Measurements from ENCODE around the gene USP28. TPM values are rescaled to one million over a fixed set of nuclear protein-coding genes. Genes with fewer than 3 reads are reported as not detected.
A peak's percentile ranks its signal among the peaks of the same experiment; 100 is the strongest.
"Not testable (repeated sequence)": the region's sequence is repeated elsewhere in the genome, so short reads cannot be mapped to it uniquely, and the experiment has no call there.

The USP28 gene
- total and polyA plus RNA-seq, 3 donors from 2014 or later, result 23.2 to 39.9 (median 36.6) TPM

GRCh38 chr11:113802621-113803020 is 72.8 kb downstream of the USP28 start:
- no peaks in the 10 kb centered on the region for H3K27me3 ChIP-seq
- intact Hi-C loops (cut with DNase I; ENCODE audit: low total_unique reads), result no loop called here
- no peaks in the 10 kb centered on the region for H3K9me3 ChIP-seq
- no peak overlapping the region for H3K4me3 ChIP-seq
- no peak for TF ChIP-seq POLR2A (IDR thresholded peaks at IDR 0.05)
- TF ChIP-seq CTCF (IDR thresholded peaks at IDR 0.05), result no peak
- no peaks in the 10 kb centered on the region for H3K36me3 ChIP-seq (ENCODE audit: low read depth, missing control alignments)
- no peak overlapping the region for H3K27ac ChIP-seq
- no peak for DNase-seq
- H3K4me1 ChIP-seq, result no peaks in the 10 kb centered on the region

GRCh38 chr11:113796663-113797259 is 78.6 kb downstream of the USP28 start:
- WGBS, 2 donors, result 59 to 70% methylated on average over 3 of the region's 3 CpGs
- no peak overlapping the region for H3K4me3 ChIP-seq
- no peaks in the 10 kb centered on the region for H3K9me3 ChIP-seq
- DNase-seq, result peak; percentile 50
- H3K36me3 ChIP-seq (ENCODE audit: low read depth, missing control alignments), result no peaks in the 10 kb centered on the region
- H3K27me3 ChIP-seq, result no peaks in the 10 kb centered on the region
- no peak overlapping the region for H3K27ac ChIP-seq
- TF ChIP-seq CTCF (IDR thresholded peaks at IDR 0.05) (peak; percentile 12 to 61 (median 60)), POLR2A (IDR thresholded peaks at IDR 0.05) (no peak)
- intact Hi-C loops (cut with DNase I; ENCODE audit: low total_unique reads), result no loop called here
- H3K4me1 ChIP-seq, result no peaks in the 10 kb centered on the region

- no peak overlapping the region for H3K4me3 ChIP-seq
- intact Hi-C loops (cut with DNase I; ENCODE audit: low total_unique reads), result no loop called here
- 60 to 66% methylated on average over 29 to 35 of the region's 35 CpGs for WGBS, 2 donors
- no peak overlapping the region for H3K27ac ChIP-seq
- DNase-seq, result no peak
- TF ChIP-seq CTCF (IDR thresholded peaks at IDR 0.05), result no peak
- no peak for TF ChIP-seq POLR2A (IDR thresholded peaks at IDR 0.05)
- H3K36me3 ChIP-seq (ENCODE audit: low read depth, missing control alignments), result no peaks in the 10 kb centered on the region
- H3K27me3 ChIP-seq, result no peaks in the 10 kb centered on the region
- H3K4me1 ChIP-seq, result no peaks in the 10 kb centered on the region
- H3K9me3 ChIP-seq, result no peaks in the 10 kb centered on the region
These were observed 85.6 kb downstream of the USP28 start for GRCh38 chr11:113789675-113790320.

- H3K4me3 ChIP-seq; DNase-seq; H3K27ac ChIP-seq; H3K36me3 ChIP-seq (ENCODE audit: low read depth, missing control alignments); H3K27me3 ChIP-seq; intact Hi-C loops (cut with DNase I; ENCODE audit: low total_unique reads); H3K9me3 ChIP-seq; H3K4me1 ChIP-seq: not testable (repeated sequence)
- 53 to 73% methylated on average over 17 to 21 of the region's 22 CpGs for WGBS, 2 donors
These were observed 86.4 kb downstream of the USP28 start for GRCh38 chr11:113789016-113789415.

GRCh38 chr11:113782134-113782533 is 93.2 kb downstream of the USP28 start:
- no peaks in the 10 kb centered on the region for H3K36me3 ChIP-seq (ENCODE audit: low read depth, missing control alignments)
- H3K4me1 ChIP-seq, result no peaks in the 10 kb centered on the region
- intact Hi-C loops (cut with DNase I; ENCODE audit: low total_unique reads), result no loop called here
- WGBS, 2 donors, result 94 to 100% methylated on average over 1 of the region's 1 CpG
- no peak overlapping the region for H3K4me3 ChIP-seq
- TF ChIP-seq CTCF (IDR thresholded peaks at IDR 0.05), result no peak
- no peak for TF ChIP-seq POLR2A (IDR thresholded peaks at IDR 0.05)
- DNase-seq, result no peak
- no peak overlapping the region for H3K27ac ChIP-seq
- no peaks in the 10 kb centered on the region for H3K27me3 ChIP-seq
- no peaks in the 10 kb centered on the region for H3K9me3 ChIP-seq
